IPS-18c (cell line): ENCODE results near the gene DNAH10.
A peak's percentile ranks its signal among the peaks of the same experiment; 100 is the strongest.

ENCODE experiments used
- H3K4me3 ChIP-seq: 2 replicates; pipeline ENCODE4 v1.7.0; 2013; ENCODE audit warnings: low read depth, mild to moderate bottlenecking, low read length, moderate library complexity; ENCODE audit not compliant: insufficient read depth
- H3K9me3 ChIP-seq: one replicate; pipeline ENCODE4 v1.6.1; 2013; ENCODE audit warnings: mild to moderate bottlenecking, low read length, moderate library complexity; ENCODE audit not compliant: control insufficient read depth, insufficient read depth

The DNAH10 gene

GRCh38 chr12:123733229-123733628, 28.9 kb upstream of the DNAH10 start:
- no peak overlapping the region for H3K4me3 ChIP-seq
- H3K9me3 ChIP-seq = no peaks in the 10 kb centered on the region

GRCh38 chr12:123734268-123734667, 27.8 kb upstream of the DNAH10 start:
- H3K9me3 ChIP-seq = no peaks in the 10 kb centered on the region
- H3K4me3 ChIP-seq = no peak overlapping the region

- Histone ChIP-seq H3K9me3 (no peaks in the 10 kb centered on the region), H3K4me3 (no peak overlapping the region)
These were observed 20.0 kb upstream of the DNAH10 start for GRCh38 chr12:123741937-123742572.

- Histone ChIP-seq H3K9me3 (no peaks in the 10 kb centered on the region), H3K4me3 (no peak overlapping the region)
These were observed 19.1 kb upstream of the DNAH10 start for GRCh38 chr12:123743002-123743401.

GRCh38 chr12:123744836-123745235, 17.3 kb upstream of the DNAH10 start:
- Histone ChIP-seq H3K4me3 (no peak overlapping the region), H3K9me3 (no peaks in the 10 kb centered on the region)

- no peaks in the 10 kb centered on the region for H3K9me3 ChIP-seq
- no peak overlapping the region for H3K4me3 ChIP-seq
These were observed 14.8 kb upstream of the DNAH10 start for GRCh38 chr12:123747309-123747708.

GRCh38 chr12:123748161-123748560, 13.9 kb upstream of the DNAH10 start:
- no peaks in the 10 kb centered on the region for H3K9me3 ChIP-seq
- H3K4me3 ChIP-seq = no peak overlapping the region

GRCh38 chr12:123748661-123749060, 13.4 kb upstream of the DNAH10 start:
- H3K4me3 ChIP-seq = no peak overlapping the region
- no peaks in the 10 kb centered on the region for H3K9me3 ChIP-seq

- no peak overlapping the region for H3K4me3 ChIP-seq
- no peaks in the 10 kb centered on the region for H3K9me3 ChIP-seq
These were observed 12.7 kb upstream of the DNAH10 start for GRCh38 chr12:123749355-123749754.

- no peaks in the 10 kb centered on the region for H3K9me3 ChIP-seq
- no peak overlapping the region for H3K4me3 ChIP-seq
These were observed 11.9 kb upstream of the DNAH10 start for GRCh38 chr12:123750159-123750656.

- Histone ChIP-seq H3K9me3 (no peaks in the 10 kb centered on the region), H3K4me3 (no peak overlapping the region)
These were observed 10.1 kb upstream of the DNAH10 start for GRCh38 chr12:123752046-123752445.

GRCh38 chr12:123754041-123754772, 7.9 kb upstream of the DNAH10 start:
- H3K4me3 ChIP-seq = no peak overlapping the region
- no peaks in the 10 kb centered on the region for H3K9me3 ChIP-seq

- Histone ChIP-seq H3K9me3 (no peaks in the 10 kb centered on the region), H3K4me3 (no peak overlapping the region)
These were observed 4.5 kb upstream of the DNAH10 start for GRCh38 chr12:123757561-123757960.

GRCh38 chr12:123760267-123760938, 1.7 kb upstream of the DNAH10 start:
- Histone ChIP-seq H3K4me3 (no peak overlapping the region), H3K9me3 (no peaks in the 10 kb centered on the region)

- Histone ChIP-seq H3K4me3 (peak overlapping the region; percentile 65), H3K9me3 (no peaks in the 10 kb centered on the region)
These were observed 583 bp downstream of the DNAH10 start for GRCh38 chr12:123762715-123763052.

GRCh38 chr12:123763093-123763492, 992 bp downstream of the DNAH10 start:
- H3K4me3 ChIP-seq = peak overlapping the region; percentile 65
- no peaks in the 10 kb centered on the region for H3K9me3 ChIP-seq

- Histone ChIP-seq H3K4me3 (no peak overlapping the region), H3K9me3 (no peaks in the 10 kb centered on the region)
These were observed 2.0 kb downstream of the DNAH10 start for GRCh38 chr12:123764109-123764508.

GRCh38 chr12:123765504-123766035, 3.5 kb downstream of the DNAH10 start:
- Histone ChIP-seq H3K9me3 (peaks cover 2% of the 10 kb centered on the region), H3K4me3 (no peak overlapping the region)
